K562 (cell line): ENCODE measurements around the gene CRNKL1.
"Not testable (repeated sequence)": the region's sequence is repeated elsewhere in the genome, so short reads cannot be mapped to it uniquely, and the experiment has no call there.

Experiments
- EP400 ChIP-seq: fragments of 450-650 bp; IDR thresholded peaks from 2 replicates; pipeline ENCODE4 v1.6.1; 2017; ENCODE audit warnings: antibody characterized with exemption, mild to moderate bottlenecking, moderate library complexity
- FOXM1 ChIP-seq, 2 experiments: fragments of 450-650 bp in 1 of 2; sonication (generic) in 1 of 2; formaldehyde crosslinking in 1 of 2; IDR thresholded peaks; 2 replicates each; pipeline versions ENCODE4 v1.6.1 to v1.9.0; 2017 to 2022; ENCODE audit warnings: low read depth in 2 of 2, mild to moderate bottlenecking in 2 of 2, missing genetic modification reagents in 1 of 2, moderate library complexity in 1 of 2
- JUNB ChIP-seq: fragments of 450-650 bp; formaldehyde crosslinking; conservative IDR thresholded peaks from 2 replicates; pipeline ENCODE4 v1.4.0; 2020; ENCODE audit warnings: mild to moderate bottlenecking
- KLF13 ChIP-seq: fragments of 450-650 bp; IDR thresholded peaks from 2 replicates; pipeline ENCODE4 v1.6.1; 2016; ENCODE audit warnings: missing genetic modification characterization, low read depth, mild to moderate bottlenecking, missing compliant biosample characterization, moderate library complexity, borderline replicate concordance
- NCOR1 ChIP-seq: fragments of 450-650 bp; IDR thresholded peaks from 2 replicates; pipeline ENCODE4 v1.6.1; 2016; ENCODE audit warnings: mild to moderate bottlenecking, moderate library complexity
- RAD21 ChIP-seq, 2 experiments: fragments of 250-450 bp in 1 of 2; fragments of 450-650 bp in 1 of 2; sonication (Bioruptor Pico) in 1 of 2; formaldehyde crosslinking in 1 of 2; IDR thresholded peaks in 1 of 2; conservative IDR thresholded peaks in 1 of 2; 2 replicates each; pipeline versions ENCODE4 v1.4.0 to v1.8.0; 2020 to 2022; ENCODE audit warnings: mild to moderate bottlenecking in 2 of 2, moderate library complexity in 1 of 2
- SMARCC2 ChIP-seq: fragments of 450-650 bp; IDR thresholded peaks from 2 replicates; pipeline ENCODE4 v1.6.1; 2017; ENCODE audit warnings: antibody characterized with exemption, moderate library complexity, mild to moderate bottlenecking, low read depth
- SRF ChIP-seq, 2 experiments: fragments of 250-450, 450-650 bp in 1 of 2; sonication (Bioruptor Pico) in 1 of 2; sonication (generic) in 1 of 2; formaldehyde crosslinking; IDR thresholded peaks; 2 replicates each; pipeline versions ENCODE4 v1.5.0 to v1.5.1; 2020 to 2022; ENCODE audit warnings: mild to moderate bottlenecking in 1 of 2, missing genetic modification reagents in 1 of 2
- TF ChIP-seq, protein P1 (sequence below), 3 experiments: IDR thresholded peaks in 2 of 3; conservative IDR thresholded peaks in 1 of 3; 2 replicates each; pipeline ENCODE4 v1.5.1; 2011 to 2012; ENCODE audit warnings: low read length in 3 of 3, mild to moderate bottlenecking in 3 of 3, control low read depth in 2 of 3, improper control_type of control experiment in 1 of 3, inconsistent platforms in 1 of 3, low read depth in 1 of 3, mixed read lengths in 1 of 3, moderate library complexity in 1 of 3; ENCODE audit not compliant: insufficient read depth in 2 of 3

DNA sequence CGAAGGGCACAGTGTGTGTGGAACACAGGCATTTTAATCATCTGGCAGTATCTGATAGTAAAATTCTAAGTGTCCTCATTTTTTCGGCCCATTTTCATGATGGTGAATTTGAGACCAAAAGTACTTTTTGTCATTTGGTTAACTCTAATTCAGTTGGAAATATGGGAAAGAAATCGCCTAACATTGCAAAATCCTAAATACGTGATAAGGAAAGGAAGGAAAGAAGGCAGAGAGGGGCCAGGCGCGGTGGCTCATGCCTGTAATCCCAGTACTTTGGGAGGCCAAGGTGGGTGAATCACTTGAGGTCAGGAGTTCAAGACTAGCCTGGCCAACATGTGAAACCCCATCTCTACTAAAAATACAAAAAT lies 48.3 kb downstream of the CRNKL1 start:
- TF ChIP-seq, protein P1, sequence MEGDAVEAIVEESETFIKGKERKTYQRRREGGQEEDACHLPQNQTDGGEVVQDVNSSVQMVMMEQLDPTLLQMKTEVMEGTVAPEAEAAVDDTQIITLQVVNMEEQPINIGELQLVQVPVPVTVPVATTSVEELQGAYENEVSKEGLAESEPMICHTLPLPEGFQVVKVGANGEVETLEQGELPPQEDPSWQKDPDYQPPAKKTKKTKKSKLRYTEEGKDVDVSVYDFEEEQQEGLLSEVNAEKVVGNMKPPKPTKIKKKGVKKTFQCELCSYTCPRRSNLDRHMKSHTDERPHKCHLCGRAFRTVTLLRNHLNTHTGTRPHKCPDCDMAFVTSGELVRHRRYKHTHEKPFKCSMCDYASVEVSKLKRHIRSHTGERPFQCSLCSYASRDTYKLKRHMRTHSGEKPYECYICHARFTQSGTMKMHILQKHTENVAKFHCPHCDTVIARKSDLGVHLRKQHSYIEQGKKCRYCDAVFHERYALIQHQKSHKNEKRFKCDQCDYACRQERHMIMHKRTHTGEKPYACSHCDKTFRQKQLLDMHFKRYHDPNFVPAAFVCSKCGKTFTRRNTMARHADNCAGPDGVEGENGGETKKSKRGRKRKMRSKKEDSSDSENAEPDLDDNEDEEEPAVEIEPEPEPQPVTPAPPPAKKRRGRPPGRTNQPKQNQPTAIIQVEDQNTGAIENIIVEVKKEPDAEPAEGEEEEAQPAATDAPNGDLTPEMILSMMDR (IDR thresholded peaks at IDR 0.05 in 2 of 3, conservative IDR thresholded peaks at IDR 0.05 in 1 of 3; ENCODE audit: insufficient read depth in 2 of 3, low read depth in 1 of 3, low read length in 3 of 3): not testable (repeated sequence)
- not testable (repeated sequence) for TF ChIP-seq EP400; KLF13 (tag); NCOR1; FOXM1 (IDR thresholded peaks at IDR 0.05; ENCODE audit: low read depth); FOXM1 (CRISPR knock-in tag; IDR thresholded peaks at IDR 0.05; ENCODE audit: low read depth); JUNB; RAD21 (CRISPR knock-in tag; conservative IDR thresholded peaks at IDR 0.05 in 1 of 2, IDR thresholded peaks at IDR 0.05 in 1 of 2); SMARCC2; SRF (CRISPR knock-in tag; IDR thresholded peaks at IDR 0.05)
